ENCODE results near the gene ZEB1.

- TF ChIP-seq EZH2 (IDR thresholded peaks at IDR 0.05; ENCODE audit: low read length, missing control alignments) = no peak
- no peak for TF ChIP-seq CTCF (conservative IDR thresholded peaks at IDR 0.05 in 1 of 2, IDR thresholded peaks at IDR 0.05 in 1 of 2; ENCODE audit: low read depth in 1 of 2, low read length in 2 of 2)
Observed at GRCh38 chr10:31291123-31291522, 27.9 kb upstream of the ZEB1 start.

All from fibroblast of lung (primary cell).